ENCODE data around the gene CHST11.

Gene CHST11

GRCh38 chr12:104486363-104486750, 29.6 kb downstream of the CHST11 start:
- no peaks in the 10 kb centered on the region for H3K27me3 ChIP-seq (ENCODE audit: control insufficient read depth in 1 of 2, insufficient read depth in 2 of 2, low read length in 2 of 2)
- H3K4me1 ChIP-seq (ENCODE audit: control insufficient read depth in 1 of 2, insufficient read depth in 2 of 2, low read length in 2 of 2): peaks cover 22 to 26% of the 10 kb centered on the region in 2 donors
- no peak overlapping the region for H3K9ac ChIP-seq (ENCODE audit: low read depth in 1 of 2, low read length in 2 of 2)
- H3K27ac ChIP-seq (ENCODE audit: low read depth, low read length): no peak overlapping the region
- no peaks in the 10 kb centered on the region for H3K36me3 ChIP-seq (ENCODE audit: control insufficient read depth in 1 of 2, insufficient read depth in 2 of 2, low read length in 2 of 2)
- no peaks in the 10 kb centered on the region for H3K9me3 ChIP-seq (ENCODE audit: control insufficient read depth in 1 of 2, low read length in 2 of 2)
- no peak overlapping the region for H3K4me3 ChIP-seq (ENCODE audit: low read depth in 1 of 2, low read length in 2 of 2)

GRCh38 chr12:104486943-104487819, 30.4 kb downstream of the CHST11 start:
- Histone ChIP-seq H3K27ac (ENCODE audit: low read depth, low read length) (no peak overlapping the region), H3K4me1 (ENCODE audit: control insufficient read depth in 1 of 2, insufficient read depth in 2 of 2, low read length in 2 of 2) (peaks cover 22 to 26% of the 10 kb centered on the region in 2 donors), H3K9ac (ENCODE audit: low read depth in 1 of 2, low read length in 2 of 2) (no peak overlapping the region), H3K4me3 (ENCODE audit: low read depth in 1 of 2, low read length in 2 of 2) (no peak overlapping the region), H3K27me3 (ENCODE audit: control insufficient read depth in 1 of 2, insufficient read depth in 2 of 2, low read length in 2 of 2) (no peaks in the 10 kb centered on the region), H3K36me3 (ENCODE audit: control insufficient read depth in 1 of 2, insufficient read depth in 2 of 2, low read length in 2 of 2) (no peaks in the 10 kb centered on the region), H3K9me3 (ENCODE audit: control insufficient read depth in 1 of 2, low read length in 2 of 2) (no peaks in the 10 kb centered on the region)

GRCh38 chr12:104488374-104488773, 31.6 kb downstream of the CHST11 start:
- peaks cover 19 to 22% of the 10 kb centered on the region in 2 donors for H3K4me1 ChIP-seq (ENCODE audit: control insufficient read depth in 1 of 2, insufficient read depth in 2 of 2, low read length in 2 of 2)
- H3K27me3 ChIP-seq (ENCODE audit: control insufficient read depth in 1 of 2, insufficient read depth in 2 of 2, low read length in 2 of 2): no peaks in the 10 kb centered on the region

GRCh38 chr12:104490186-104490585, 33.4 kb downstream of the CHST11 start:
- H3K9ac ChIP-seq (ENCODE audit: low read depth in 1 of 2, low read length in 2 of 2): no peak overlapping the region
- H3K4me1 ChIP-seq (ENCODE audit: control insufficient read depth in 1 of 2, insufficient read depth in 2 of 2, low read length in 2 of 2): peaks cover 24 to 34% of the 10 kb centered on the region in 2 donors
- H3K27me3 ChIP-seq (ENCODE audit: control insufficient read depth in 1 of 2, insufficient read depth in 2 of 2, low read length in 2 of 2): no peaks in the 10 kb centered on the region
- no peak overlapping the region for H3K4me3 ChIP-seq (ENCODE audit: low read depth in 1 of 2, low read length in 2 of 2)
- no peak overlapping the region for H3K27ac ChIP-seq (ENCODE audit: low read depth, low read length)
- no peaks in the 10 kb centered on the region for H3K36me3 ChIP-seq (ENCODE audit: control insufficient read depth in 1 of 2, insufficient read depth in 2 of 2, low read length in 2 of 2)
- H3K9me3 ChIP-seq (ENCODE audit: control insufficient read depth in 1 of 2, low read length in 2 of 2): no peaks in the 10 kb centered on the region

More at GRCh38 chr12:104488374-104488773, 31.6 kb downstream of the CHST11 start:
- H3K9me3 ChIP-seq (ENCODE audit: control insufficient read depth in 1 of 2, low read length in 2 of 2): no peaks in the 10 kb centered on the region
- no peak overlapping the region for H3K9ac ChIP-seq (ENCODE audit: low read depth in 1 of 2, low read length in 2 of 2)
- H3K27ac ChIP-seq (ENCODE audit: low read depth, low read length): no peak overlapping the region
- no peak overlapping the region for H3K4me3 ChIP-seq (ENCODE audit: low read depth in 1 of 2, low read length in 2 of 2)
- H3K36me3 ChIP-seq (ENCODE audit: control insufficient read depth in 1 of 2, insufficient read depth in 2 of 2, low read length in 2 of 2): no peaks in the 10 kb centered on the region

- Histone ChIP-seq H3K27me3 (ENCODE audit: control insufficient read depth in 1 of 2, insufficient read depth in 2 of 2, low read length in 2 of 2) (no peaks in the 10 kb centered on the region), H3K4me3 (ENCODE audit: low read depth in 1 of 2, low read length in 2 of 2) (no peak overlapping the region), H3K9ac (ENCODE audit: low read depth in 1 of 2, low read length in 2 of 2) (no peak overlapping the region), H3K4me1 (ENCODE audit: control insufficient read depth in 1 of 2, insufficient read depth in 2 of 2, low read length in 2 of 2) (peaks cover 19 to 38% of the 10 kb centered on the region in 2 donors), H3K27ac (ENCODE audit: low read depth, low read length) (no peak overlapping the region), H3K36me3 (ENCODE audit: control insufficient read depth in 1 of 2, insufficient read depth in 2 of 2, low read length in 2 of 2) (no peaks in the 10 kb centered on the region), H3K9me3 (ENCODE audit: control insufficient read depth in 1 of 2, low read length in 2 of 2) (no peaks in the 10 kb centered on the region)
Observed at GRCh38 chr12:104490850-104491249, 34.1 kb downstream of the CHST11 start.

- no peak overlapping the region for H3K4me3 ChIP-seq (ENCODE audit: low read depth in 1 of 2, low read length in 2 of 2)
- peaks cover 7 to 45% of the 10 kb centered on the region in 2 donors for H3K4me1 ChIP-seq (ENCODE audit: control insufficient read depth in 1 of 2, insufficient read depth in 2 of 2, low read length in 2 of 2)
- no peaks in the 10 kb centered on the region for H3K27me3 ChIP-seq (ENCODE audit: control insufficient read depth in 1 of 2, insufficient read depth in 2 of 2, low read length in 2 of 2)
- no peak overlapping the region for H3K27ac ChIP-seq (ENCODE audit: low read depth, low read length)
- H3K36me3 ChIP-seq (ENCODE audit: control insufficient read depth in 1 of 2, insufficient read depth in 2 of 2, low read length in 2 of 2): no peaks in the 10 kb centered on the region
- no peak overlapping the region for H3K9ac ChIP-seq (ENCODE audit: low read depth in 1 of 2, low read length in 2 of 2)
- H3K9me3 ChIP-seq (ENCODE audit: control insufficient read depth in 1 of 2, low read length in 2 of 2): no peaks in the 10 kb centered on the region
Observed at GRCh38 chr12:104493496-104493895, 36.7 kb downstream of the CHST11 start.

- no peaks in the 10 kb centered on the region for H3K36me3 ChIP-seq (ENCODE audit: control insufficient read depth in 1 of 2, insufficient read depth in 2 of 2, low read length in 2 of 2)
- no peaks in the 10 kb centered on the region for H3K27me3 ChIP-seq (ENCODE audit: control insufficient read depth in 1 of 2, insufficient read depth in 2 of 2, low read length in 2 of 2)
- H3K9ac ChIP-seq (ENCODE audit: low read depth in 1 of 2, low read length in 2 of 2): no peak overlapping the region
- H3K4me1 ChIP-seq (ENCODE audit: control insufficient read depth in 1 of 2, insufficient read depth in 2 of 2, low read length in 2 of 2): peaks cover 7 to 45% of the 10 kb centered on the region in 2 donors
- no peak overlapping the region for H3K4me3 ChIP-seq (ENCODE audit: low read depth in 1 of 2, low read length in 2 of 2)
- peak overlapping the region; percentile 42 for H3K27ac ChIP-seq (ENCODE audit: low read depth, low read length)
- no peaks in the 10 kb centered on the region for H3K9me3 ChIP-seq (ENCODE audit: control insufficient read depth in 1 of 2, low read length in 2 of 2)
Observed at GRCh38 chr12:104494137-104494792, 37.5 kb downstream of the CHST11 start.

GRCh38 chr12:104494793-104495158, 38.0 kb downstream of the CHST11 start:
- Histone ChIP-seq H3K27me3 (ENCODE audit: control insufficient read depth in 1 of 2, insufficient read depth in 2 of 2, low read length in 2 of 2) (no peaks in the 10 kb centered on the region), H3K36me3 (ENCODE audit: control insufficient read depth in 1 of 2, insufficient read depth in 2 of 2, low read length in 2 of 2) (no peaks in the 10 kb centered on the region), H3K9ac (ENCODE audit: low read depth in 1 of 2, low read length in 2 of 2) (no peak overlapping the region), H3K4me3 (ENCODE audit: low read depth in 1 of 2, low read length in 2 of 2) (peak overlapping the region in 1 of 2 donors; percentile 33), H3K27ac (ENCODE audit: low read depth, low read length) (peak overlapping the region; percentile 42), H3K4me1 (ENCODE audit: control insufficient read depth in 1 of 2, insufficient read depth in 2 of 2, low read length in 2 of 2) (peaks cover 7 to 44% of the 10 kb centered on the region in 2 donors), H3K9me3 (ENCODE audit: control insufficient read depth in 1 of 2, low read length in 2 of 2) (no peaks in the 10 kb centered on the region)

GRCh38 chr12:104495786-104496185, 39.0 kb downstream of the CHST11 start:
- no peaks in the 10 kb centered on the region for H3K36me3 ChIP-seq (ENCODE audit: control insufficient read depth in 1 of 2, insufficient read depth in 2 of 2, low read length in 2 of 2)
- no peak overlapping the region for H3K27ac ChIP-seq (ENCODE audit: low read depth, low read length)
- H3K9ac ChIP-seq (ENCODE audit: low read depth in 1 of 2, low read length in 2 of 2): no peak overlapping the region
- H3K4me1 ChIP-seq (ENCODE audit: control insufficient read depth in 1 of 2, insufficient read depth in 2 of 2, low read length in 2 of 2): peaks cover 7 to 38% of the 10 kb centered on the region in 2 donors
- H3K4me3 ChIP-seq (ENCODE audit: low read depth in 1 of 2, low read length in 2 of 2): no peak overlapping the region
- H3K27me3 ChIP-seq (ENCODE audit: control insufficient read depth in 1 of 2, insufficient read depth in 2 of 2, low read length in 2 of 2): no peaks in the 10 kb centered on the region
- H3K9me3 ChIP-seq (ENCODE audit: control insufficient read depth in 1 of 2, low read length in 2 of 2): no peaks in the 10 kb centered on the region

GRCh38 chr12:104496336-104496735, 39.6 kb downstream of the CHST11 start:
- peaks cover 7 to 38% of the 10 kb centered on the region in 2 donors for H3K4me1 ChIP-seq (ENCODE audit: control insufficient read depth in 1 of 2, insufficient read depth in 2 of 2, low read length in 2 of 2)
- no peak overlapping the region for H3K27ac ChIP-seq (ENCODE audit: low read depth, low read length)

More at GRCh38 chr12:104496336-104496735, 39.6 kb downstream of the CHST11 start:
- Histone ChIP-seq H3K27me3 (ENCODE audit: control insufficient read depth in 1 of 2, insufficient read depth in 2 of 2, low read length in 2 of 2) (no peaks in the 10 kb centered on the region), H3K36me3 (ENCODE audit: control insufficient read depth in 1 of 2, insufficient read depth in 2 of 2, low read length in 2 of 2) (no peaks in the 10 kb centered on the region), H3K9me3 (ENCODE audit: control insufficient read depth in 1 of 2, low read length in 2 of 2) (no peaks in the 10 kb centered on the region), H3K4me3 (ENCODE audit: low read depth in 1 of 2, low read length in 2 of 2) (no peak overlapping the region), H3K9ac (ENCODE audit: low read depth in 1 of 2, low read length in 2 of 2) (no peak overlapping the region)
